HepG2 (cell line): ENCODE measurements around the gene ECHS1. TPM values are rescaled to one million over a fixed set of nuclear protein-coding genes. Genes with fewer than 3 reads are reported as not detected.

Experiments used
- AHR ChIP-seq: IDR thresholded peaks from 2 replicates; pipeline ENCODE4 v1.6.1; 2018; ENCODE audit warnings: missing genetic modification reagents, missing compliant biosample characterization
- AKAP8 ChIP-seq: sonication (generic); formaldehyde crosslinking; IDR thresholded peaks from 2 replicates; pipeline ENCODE4 v1.5.1; 2020; ENCODE audit warnings: mild to moderate bottlenecking, missing genetic modification reagents
- ATF1 ChIP-seq: IDR thresholded peaks from 2 replicates; pipeline ENCODE4 v1.6.1; 2016; ENCODE audit warnings: mild to moderate bottlenecking, control low read depth
- CAMTA2 ChIP-seq: sonication (generic); formaldehyde crosslinking; IDR thresholded peaks from 2 replicates; pipeline ENCODE4 v1.4.0; 2020; ENCODE audit warnings: mild to moderate bottlenecking, missing genetic modification reagents, borderline replicate concordance
- EHMT2 ChIP-seq: fragments of 200-600 bp; sonication (generic); IDR thresholded peaks from 2 replicates; pipeline ENCODE4 v1.7.0; 2017; ENCODE audit warnings: antibody characterized with exemption, low read depth, low read length, borderline replicate concordance
- HNF1A ChIP-seq, 2 experiments: sonication (generic) in 1 of 2; formaldehyde crosslinking in 1 of 2; IDR thresholded peaks; 2 replicates each; pipeline versions ENCODE4 v1.4.0 to v1.6.1; 2016 to 2020; ENCODE audit warnings: borderline replicate concordance in 1 of 2, low read depth in 1 of 2, mild to moderate bottlenecking in 1 of 2, missing genetic modification reagents in 1 of 2
- HNF4A ChIP-seq: sonication (generic); formaldehyde crosslinking; IDR thresholded peaks from 2 replicates; pipeline ENCODE4 v1.4.0; 2020; ENCODE audit warnings: missing genetic modification reagents
- IKZF5 ChIP-seq: IDR thresholded peaks from 2 replicates; pipeline ENCODE4 v1.6.1; 2018; ENCODE audit warnings: missing genetic modification reagents, mild to moderate bottlenecking, missing compliant biosample characterization
- MEIS1 ChIP-seq: sonication (generic); formaldehyde crosslinking; IDR thresholded peaks from 2 replicates; pipeline ENCODE4 v1.9.0; 2021; ENCODE audit warnings: mild to moderate bottlenecking, missing genetic modification reagents, moderate library complexity, borderline replicate concordance
- MXD4 ChIP-seq: IDR thresholded peaks from 2 replicates; pipeline ENCODE4 v1.6.1; 2016; ENCODE audit warnings: mild to moderate bottlenecking, missing biosample characterization, missing genetic modification reagents
- MYNN ChIP-seq: sonication (generic); formaldehyde crosslinking; IDR thresholded peaks from 2 replicates; pipeline ENCODE4 v1.4.0; 2020; ENCODE audit warnings: mild to moderate bottlenecking, low read depth, missing genetic modification reagents
- NBN ChIP-seq: fragments of 450-650 bp; conservative IDR thresholded peaks from 2 replicates; pipeline ENCODE4 v1.6.1; 2017
- NR2C2 ChIP-seq: sonication (generic); formaldehyde crosslinking; IDR thresholded peaks from 2 replicates; pipeline ENCODE4 v1.4.0; 2020; ENCODE audit warnings: missing genetic modification reagents, mild to moderate bottlenecking, moderate library complexity, borderline replicate concordance
- NR3C1 ChIP-seq: sonication (generic); formaldehyde crosslinking; IDR thresholded peaks from 2 replicates; pipeline ENCODE4 v1.4.0; 2020; ENCODE audit warnings: missing genetic modification reagents
- PCBP2 ChIP-seq: fragments of 200-400 bp; formaldehyde crosslinking; optimal IDR thresholded peaks from 2 replicates; pipeline ENCODE3; 2018; ENCODE audit warnings: low read length, low read depth; ENCODE audit not compliant: poor library complexity, severe bottlenecking
- SP1 ChIP-seq, 2 experiments: fragments of 450-650 bp in 1 of 2; sonication (generic) in 1 of 2; formaldehyde crosslinking in 1 of 2; IDR thresholded peaks; 2 replicates each; pipeline versions ENCODE4 v1.4.0 to v1.6.1; 2016 to 2020; ENCODE audit warnings: missing genetic modification reagents in 1 of 2
- TAF15 ChIP-seq: fragments of 200-400 bp; formaldehyde crosslinking; IDR thresholded peaks from one replicate; pipeline ENCODE4 v1.6.1; 2018; ENCODE audit warnings: mild to moderate bottlenecking, low read depth, low read length; ENCODE audit not compliant: poor library complexity, severe bottlenecking
- ZBTB42 ChIP-seq: sonication (generic); formaldehyde crosslinking; IDR thresholded peaks from 2 replicates; pipeline ENCODE4 v1.5.0; 2020; ENCODE audit warnings: mild to moderate bottlenecking, missing genetic modification reagents
- ZNF160 ChIP-seq: sonication (generic); formaldehyde crosslinking; IDR thresholded peaks from 2 replicates; pipeline ENCODE4 v1.8.0; 2022; ENCODE audit warnings: mild to moderate bottlenecking, inconsistent platforms, missing genetic modification reagents
- ZNF343 ChIP-seq: sonication (generic); formaldehyde crosslinking; IDR thresholded peaks from 2 replicates; pipeline ENCODE4 v1.4.0; 2020; ENCODE audit warnings: mild to moderate bottlenecking, missing genetic modification reagents
- ZNF432 ChIP-seq: sonication (generic); formaldehyde crosslinking; IDR thresholded peaks from 2 replicates; pipeline ENCODE4 v1.5.0; 2020; ENCODE audit warnings: missing genetic modification reagents, mild to moderate bottlenecking, borderline replicate concordance
- ZNF550 ChIP-seq: sonication (generic); formaldehyde crosslinking; IDR thresholded peaks from 2 replicates; pipeline ENCODE4 v1.4.0; 2020; ENCODE audit warnings: mild to moderate bottlenecking, missing genetic modification reagents, borderline replicate concordance
- ZNF577 ChIP-seq: sonication (generic); formaldehyde crosslinking; IDR thresholded peaks from 2 replicates; pipeline ENCODE4 v1.4.0; 2020; ENCODE audit warnings: mild to moderate bottlenecking, low read depth, missing genetic modification reagents, borderline replicate concordance
- ZNF776 ChIP-seq: sonication (generic); formaldehyde crosslinking; IDR thresholded peaks from 2 replicates; pipeline ENCODE4 v1.4.0; 2020; ENCODE audit warnings: mild to moderate bottlenecking, missing genetic modification reagents
- polyA plus RNA-seq, 8 experiments: library from polyadenylated mRNA; depleted of rRNA in 3 of 8; stranded (reverse) in 7 of 8; unstranded in 1 of 8; fragments of >200 nt; fragmentation: Illumina TruSeq in 4 of 8; extraction: Trizol in 4 of 8; gene quantifications; 2 replicates each; pipeline versions ENCODE4 v1.2.1 to v1.2.3, GENCODE V29; 2011 to 2016; ENCODE audit warnings: low read depth in 4 of 8, missing spikeins in 1 of 8, mixed read lengths in 1 of 8; ENCODE audit not compliant: insufficient read depth in 1 of 8
- total RNA-seq, 5 experiments: library from RNA; depleted of rRNA; stranded (reverse); fragments of >200 nt; fragmentation: Illumina TruSeq; extraction: Trizol; gene quantifications; 2 replicates each; pipeline ENCODE4 v1.2.3, GENCODE V29; 2016; ENCODE audit warnings: low read depth in 1 of 5
- TF ChIP-seq, protein P1 (sequence below): sonication (generic); formaldehyde crosslinking; IDR thresholded peaks from 2 replicates; pipeline ENCODE4 v1.4.0; 2020; ENCODE audit warnings: missing genetic modification reagents

ECHS1 gene
- total and polyA plus RNA-seq, 2 of the 13 experiments (the other 11 are each of a cell fraction or from before 2014, with no cell fraction given) = 32.7 to 195 TPM

DNA sequence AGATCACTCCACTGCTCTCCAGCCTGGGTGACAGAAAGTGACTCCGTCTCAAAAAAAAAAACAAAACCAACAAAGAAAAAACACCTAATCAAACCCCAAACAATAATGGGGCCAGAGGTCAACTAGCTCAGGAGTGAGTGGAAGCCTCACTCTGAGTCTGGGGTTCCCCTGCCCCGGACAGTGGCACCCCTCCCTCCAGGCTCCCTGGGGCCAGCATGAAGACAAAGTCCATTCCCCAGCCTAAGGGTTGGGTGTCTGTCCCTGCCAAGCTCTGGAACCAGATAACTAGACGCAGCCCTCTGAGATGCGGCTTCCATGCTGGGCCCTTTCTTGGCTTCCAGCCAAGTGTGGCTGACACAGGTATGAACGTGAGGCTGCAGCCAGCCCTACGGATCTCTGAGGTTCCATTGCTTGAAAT lies 13.6 kb downstream of the ECHS1 start (continued):
- TF ChIP-seq AKAP8 (CRISPR knock-in tag) (no peak), ZNF160 (no peak), TAF15 (no peak), IKZF5 (CRISPR knock-in tag) (0 out of 2 replicates have a peak, but pooled peaks have one; percentile 25), MYNN (CRISPR knock-in tag) (0 out of 2 replicates have a peak, but pooled peaks have one; percentile 58), PCBP2 (no peak), ZNF776 (CRISPR knock-in tag) (no peak), ZNF577 (CRISPR knock-in tag) (no peak), AHR (no peak), EHMT2 (0 out of 2 replicates have a peak, but pooled peaks have one; percentile 24), ZBTB42 (CRISPR knock-in tag) (no peak), ZNF550 (CRISPR knock-in tag) (no peak), SP1 (IDR thresholded peaks at IDR 0.05) (no peak), SP1 (CRISPR knock-in tag; IDR thresholded peaks at IDR 0.05) (peak; percentile 7; the same call in 1 of the 2 replicates), NR2C2 (0 out of 2 replicates have a peak, but pooled peaks have one; percentile 15), NR3C1 (no peak), CAMTA2 (no peak), NBN (no peak), MEIS1 (no peak), ZNF343 (CRISPR knock-in tag) (no peak), ATF1 (CRISPR knock-in tag) (no peak), HNF1A (IDR thresholded peaks at IDR 0.05; ENCODE audit: low read depth) (no peak), HNF1A (CRISPR knock-in tag; IDR thresholded peaks at IDR 0.05; ENCODE audit: borderline replicate concordance) (no peak; the same call in 1 of the 2 replicates), ZNF432 (CRISPR knock-in tag) (no peak), MXD4 (CRISPR knock-in tag) (no peak), HNF4A (peak; percentile 86)
- TF ChIP-seq, protein P1, sequence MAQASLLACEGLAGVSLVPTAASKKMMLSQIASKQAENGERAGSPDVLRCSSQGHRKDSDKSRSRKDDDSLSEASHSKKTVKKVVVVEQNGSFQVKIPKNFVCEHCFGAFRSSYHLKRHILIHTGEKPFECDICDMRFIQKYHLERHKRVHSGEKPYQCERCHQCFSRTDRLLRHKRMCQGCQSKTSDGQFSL (CRISPR knock-in tag) = no peak
